Retina (tissue), 1 donor: ENCODE data around the gene ARFGAP1.

ENCODE experiments used
- DNase-seq: peaks from one replicate; pipeline ENCODE4 v3.0.0-alpha.2; 2016

Gene ARFGAP1

DNA sequence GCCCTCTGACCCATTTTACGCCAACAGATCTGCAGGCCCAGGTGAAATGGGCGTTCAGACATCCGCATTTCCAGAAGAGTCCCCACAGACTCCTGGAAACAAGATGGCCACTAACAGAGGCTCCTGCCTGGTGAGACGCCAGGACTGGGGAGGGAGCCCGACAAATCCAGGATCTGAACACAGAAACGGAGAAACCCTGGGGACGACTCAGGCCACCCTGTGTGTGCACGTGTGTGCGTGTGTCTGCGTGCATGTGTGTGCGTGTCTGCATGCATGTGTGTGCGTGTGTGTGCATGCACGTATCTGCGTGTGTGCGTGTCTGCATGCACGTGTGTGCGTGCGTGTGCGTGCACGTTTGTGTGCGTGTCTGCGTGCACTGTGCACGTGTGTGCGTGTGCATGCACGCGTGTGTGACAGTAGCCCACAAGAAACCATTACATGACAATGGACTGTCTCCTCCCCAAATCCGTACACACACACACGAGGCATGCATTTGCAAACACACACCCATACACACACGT, 63.7 kb downstream of the ARFGAP1 start:
- DNase-seq: no peak

DNA sequence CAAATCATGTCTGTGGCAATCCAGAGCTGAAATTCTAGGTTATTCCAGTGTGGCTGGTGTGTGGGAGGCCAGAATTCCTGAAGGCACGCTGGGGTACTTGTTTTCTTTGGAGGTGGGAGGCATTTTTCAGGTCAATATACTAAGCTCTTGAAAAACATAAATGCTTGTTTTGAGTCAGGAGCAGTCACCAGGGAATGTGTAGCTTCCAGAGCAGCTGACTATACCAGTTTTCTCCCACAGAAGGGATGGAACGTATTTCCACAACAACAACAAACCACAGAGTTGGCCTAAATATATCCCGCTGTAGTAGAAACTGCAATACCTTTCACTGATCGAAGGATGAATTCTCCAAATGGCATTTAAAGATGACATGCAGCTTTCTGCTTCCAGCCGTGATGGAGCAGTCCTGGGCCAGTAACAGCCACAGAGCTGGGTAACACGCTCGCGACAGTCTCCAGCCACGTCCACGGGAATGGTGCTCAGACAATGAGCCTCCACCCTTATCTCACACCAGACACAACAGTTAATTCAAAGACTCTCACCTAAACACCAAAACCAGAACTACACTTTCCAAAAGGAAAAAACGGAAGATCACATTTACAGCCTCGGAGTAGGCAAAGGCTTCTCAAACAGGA, 65.3 kb downstream of the ARFGAP1 start:
- no peak for DNase-seq
